ENCODE measurements around the gene PAK6. TPM values are rescaled to one million over a fixed set of nuclear protein-coding genes. Genes with fewer than 3 reads are reported as not detected.
A peak's percentile ranks its signal among the peaks of the same experiment; 100 is the strongest.

The PAK6 gene
- total and polyA plus RNA-seq, 2 experiments from 2014 or later: 2.4 to 20.0 TPM

DNA sequence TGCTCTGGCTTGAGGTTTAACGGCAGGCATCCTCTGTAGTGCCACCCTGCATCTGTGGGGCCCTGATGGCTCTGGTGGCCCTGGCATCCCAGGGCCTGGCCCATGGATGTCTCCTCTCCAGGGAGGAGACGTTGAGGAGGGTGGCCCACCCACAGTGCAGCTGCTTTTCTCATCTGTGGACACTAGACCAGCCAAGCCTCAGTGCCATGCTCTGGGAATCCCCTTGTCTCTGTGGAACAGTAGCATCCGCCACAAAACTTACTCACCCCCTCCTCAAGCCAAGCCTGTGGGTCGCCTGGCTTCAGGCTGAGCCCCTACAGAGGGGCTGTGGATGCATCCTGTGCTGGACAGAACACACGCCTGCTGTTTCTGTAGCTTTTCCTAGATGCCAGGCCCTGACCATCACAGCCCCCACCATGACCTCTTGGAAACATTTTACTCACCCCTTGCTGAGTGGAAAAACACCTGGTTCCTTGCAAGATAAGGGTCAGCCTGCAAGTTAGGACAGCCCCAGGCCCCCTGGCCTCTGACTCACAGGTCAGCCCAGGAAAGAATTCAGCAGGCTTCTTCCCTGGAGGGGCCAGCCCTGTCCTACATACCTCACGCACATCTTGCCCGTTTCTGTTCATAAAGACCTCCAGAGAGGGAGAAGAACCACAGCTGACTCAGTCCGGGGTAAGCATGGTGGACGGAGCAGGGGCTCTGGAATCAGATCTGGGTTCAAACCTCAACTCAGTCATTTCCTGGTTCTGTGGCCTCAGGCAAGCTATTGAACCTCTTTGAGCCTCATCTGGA lies 19.0 kb downstream of the PAK6 start:
- Histone ChIP-seq H3K9me2 (ENCODE audit: insufficient read depth) (no peaks in the 10 kb centered on the region), H3K4me1 (ENCODE audit: insufficient read depth) (peaks cover 12% of the 10 kb centered on the region), H3K79me2 (replicated peaks; ENCODE audit: insufficient read depth) (no peaks in the 10 kb centered on the region), H3F3A (replicated peaks; ENCODE audit: low read depth) (no peaks in the 10 kb centered on the region), H3K27ac (ENCODE audit: low read depth) (no peak overlapping the region), H4K20me1 (replicated peaks; ENCODE audit: insufficient read depth) (no peaks in the 10 kb centered on the region), H3K27me3 (ENCODE audit: insufficient read depth) (peaks cover 20% of the 10 kb centered on the region), H3K4me3 (no peak overlapping the region), H3K36me3 (ENCODE audit: insufficient read depth) (no peaks in the 10 kb centered on the region), H2AFZ (no peak overlapping the region), H3K4me2 (peak overlapping the region; percentile 38; the same call in 1 of the 2 replicates)
- peaks cover 33% of the 10 kb centered on the region for H3K4me1 Mint-ChIP-seq
- no peak for TF ChIP-seq CREB1 (CRISPR knock-in tag; IDR thresholded peaks at IDR 0.05; ENCODE audit: low read depth)
- H3K36me3 Mint-ChIP-seq (ENCODE audit: low read depth): no peaks in the 10 kb centered on the region; the same call in 2 of the 3 replicates
- no peak overlapping the region for H3K4me3 Mint-ChIP-seq
- H3K27ac Mint-ChIP-seq: no peak overlapping the region
- ATAC-seq (no peak), DNase-seq (ENCODE audit: low spot score) (no peak)
- H3K27me3 Mint-ChIP-seq (ENCODE audit: insufficient read depth, low read depth, poor library complexity): peaks cover 18% of the 10 kb centered on the region
- H3K9me3 Mint-ChIP-seq: no peaks in the 10 kb centered on the region; the same call in 2 of the 3 replicates

DNA sequence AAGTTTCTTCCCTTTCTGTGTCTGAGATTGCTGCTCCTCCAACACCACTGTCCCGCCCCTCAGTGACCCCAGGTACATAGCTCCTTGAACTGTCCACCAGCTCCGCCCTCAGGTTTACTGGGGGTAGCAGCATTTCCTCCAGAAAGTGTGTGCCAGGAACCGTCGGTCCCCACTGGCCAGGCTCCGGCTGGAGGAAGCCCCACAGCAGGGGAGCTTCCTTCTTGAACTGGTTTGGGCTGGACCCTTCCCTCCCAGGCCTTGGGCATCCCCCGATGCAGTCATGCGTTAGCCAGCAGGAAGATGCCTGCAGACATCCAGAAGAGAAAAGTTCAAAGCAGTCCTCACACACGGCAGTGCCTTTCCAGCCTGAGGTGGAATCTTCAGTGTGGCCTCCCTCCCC lies 19.7 kb downstream of the PAK6 start:
- TF ChIP-seq NANOG (IDR thresholded peaks at IDR 0.05; ENCODE audit: borderline replicate concordance): no peak
- TF ChIP-seq, protein P1, sequence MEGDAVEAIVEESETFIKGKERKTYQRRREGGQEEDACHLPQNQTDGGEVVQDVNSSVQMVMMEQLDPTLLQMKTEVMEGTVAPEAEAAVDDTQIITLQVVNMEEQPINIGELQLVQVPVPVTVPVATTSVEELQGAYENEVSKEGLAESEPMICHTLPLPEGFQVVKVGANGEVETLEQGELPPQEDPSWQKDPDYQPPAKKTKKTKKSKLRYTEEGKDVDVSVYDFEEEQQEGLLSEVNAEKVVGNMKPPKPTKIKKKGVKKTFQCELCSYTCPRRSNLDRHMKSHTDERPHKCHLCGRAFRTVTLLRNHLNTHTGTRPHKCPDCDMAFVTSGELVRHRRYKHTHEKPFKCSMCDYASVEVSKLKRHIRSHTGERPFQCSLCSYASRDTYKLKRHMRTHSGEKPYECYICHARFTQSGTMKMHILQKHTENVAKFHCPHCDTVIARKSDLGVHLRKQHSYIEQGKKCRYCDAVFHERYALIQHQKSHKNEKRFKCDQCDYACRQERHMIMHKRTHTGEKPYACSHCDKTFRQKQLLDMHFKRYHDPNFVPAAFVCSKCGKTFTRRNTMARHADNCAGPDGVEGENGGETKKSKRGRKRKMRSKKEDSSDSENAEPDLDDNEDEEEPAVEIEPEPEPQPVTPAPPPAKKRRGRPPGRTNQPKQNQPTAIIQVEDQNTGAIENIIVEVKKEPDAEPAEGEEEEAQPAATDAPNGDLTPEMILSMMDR (conservative IDR thresholded peaks at IDR 0.05; ENCODE audit: low read depth in 2 of 2): peak; percentile 12 to 51; a peak in 2 of 4 replicates
- TF ChIP-seq JUNB (IDR thresholded peaks at IDR 0.05; ENCODE audit: unreplicated experiment): no peak
- no peaks in the 10 kb centered on the region; the same call in 2 of the 3 replicates for H3K9me3 Mint-ChIP-seq
- peak; percentile 78 for DNase-seq (ENCODE audit: low spot score)
- H3K27ac Mint-ChIP-seq: no peak overlapping the region
- Histone ChIP-seq H4K20me1 (replicated peaks; ENCODE audit: insufficient read depth) (no peaks in the 10 kb centered on the region), H3K79me2 (replicated peaks; ENCODE audit: insufficient read depth) (no peaks in the 10 kb centered on the region), H3K27ac (ENCODE audit: low read depth) (no peak overlapping the region), H2AFZ (peak overlapping the region; percentile 4; the same call in 1 of the 2 replicates), H3K4me2 (peak overlapping the region; percentile 42), H3K9me2 (ENCODE audit: insufficient read depth) (no peaks in the 10 kb centered on the region), H3K4me3 (no peak overlapping the region), H3F3A (replicated peaks; ENCODE audit: low read depth) (no peaks in the 10 kb centered on the region), H3K27me3 (ENCODE audit: insufficient read depth) (peaks cover 13% of the 10 kb centered on the region), H3K36me3 (ENCODE audit: insufficient read depth) (no peaks in the 10 kb centered on the region), H3K4me1 (ENCODE audit: insufficient read depth) (peaks cover 12% of the 10 kb centered on the region)
- peak; percentile 63 for ATAC-seq
- peaks cover 28% of the 10 kb centered on the region for H3K4me1 Mint-ChIP-seq
- H3K4me3 Mint-ChIP-seq: no peak overlapping the region; the same call in 2 of the 3 replicates
- no peaks in the 10 kb centered on the region; the same call in 2 of the 3 replicates for H3K36me3 Mint-ChIP-seq (ENCODE audit: low read depth)
- peaks cover 12% of the 10 kb centered on the region for H3K27me3 Mint-ChIP-seq (ENCODE audit: insufficient read depth, low read depth, poor library complexity)

DNA sequence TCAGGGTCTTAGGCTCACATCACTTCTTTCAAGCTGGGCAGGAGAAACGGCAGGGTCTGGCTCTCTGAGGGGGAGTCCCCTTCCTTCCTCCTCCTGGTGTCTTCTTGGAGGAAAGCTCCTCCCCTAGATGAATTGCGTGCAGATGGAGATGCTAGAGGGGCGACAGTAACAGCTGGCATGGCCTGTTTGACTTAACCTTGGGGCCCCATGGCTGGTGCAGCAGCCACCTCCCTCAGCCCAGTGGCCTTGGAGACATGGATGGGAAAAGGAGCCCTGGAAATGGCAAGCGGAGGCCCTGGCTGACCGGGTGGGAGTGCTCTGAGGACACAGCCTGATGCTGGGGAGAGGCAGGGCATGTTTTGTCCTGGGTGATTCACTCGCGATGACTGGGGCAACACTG lies 20.2 kb downstream of the PAK6 start:
- no peaks in the 10 kb centered on the region for H3K36me3 ChIP-seq (ENCODE audit: insufficient read depth)
- no peak overlapping the region for H3K27ac ChIP-seq (ENCODE audit: low read depth)
- H3K4me3 ChIP-seq: no peak overlapping the region
- H2AFZ ChIP-seq: peak overlapping the region; percentile 4; the same call in 1 of the 2 replicates
- Mint-ChIP-seq H3K4me1 (peaks cover 23% of the 10 kb centered on the region), H3K4me3 (no peak overlapping the region), H3K9me3 (no peaks in the 10 kb centered on the region; the same call in 2 of the 3 replicates), H3K36me3 (ENCODE audit: low read depth) (no peaks in the 10 kb centered on the region; the same call in 2 of the 3 replicates), H3K27ac (no peak overlapping the region), H3K27me3 (ENCODE audit: insufficient read depth, low read depth, poor library complexity) (peaks cover 8% of the 10 kb centered on the region)
- no peak; the same call in 2 of the 3 replicates for ATAC-seq
- no peaks in the 10 kb centered on the region for H3F3A ChIP-seq (replicated peaks; ENCODE audit: low read depth)
- H3K79me2 ChIP-seq (replicated peaks; ENCODE audit: insufficient read depth): no peaks in the 10 kb centered on the region
- H3K27me3 ChIP-seq (ENCODE audit: insufficient read depth): peaks cover 8% of the 10 kb centered on the region
- H3K4me1 ChIP-seq (ENCODE audit: insufficient read depth): peaks cover 12% of the 10 kb centered on the region
- peak overlapping the region; percentile 42 for H3K4me2 ChIP-seq
- DNase-seq (ENCODE audit: low spot score): no peak
- H4K20me1 ChIP-seq (replicated peaks; ENCODE audit: insufficient read depth): no peaks in the 10 kb centered on the region
- H3K9me2 ChIP-seq (ENCODE audit: insufficient read depth): no peaks in the 10 kb centered on the region
- TF ChIP-seq, protein P2, sequence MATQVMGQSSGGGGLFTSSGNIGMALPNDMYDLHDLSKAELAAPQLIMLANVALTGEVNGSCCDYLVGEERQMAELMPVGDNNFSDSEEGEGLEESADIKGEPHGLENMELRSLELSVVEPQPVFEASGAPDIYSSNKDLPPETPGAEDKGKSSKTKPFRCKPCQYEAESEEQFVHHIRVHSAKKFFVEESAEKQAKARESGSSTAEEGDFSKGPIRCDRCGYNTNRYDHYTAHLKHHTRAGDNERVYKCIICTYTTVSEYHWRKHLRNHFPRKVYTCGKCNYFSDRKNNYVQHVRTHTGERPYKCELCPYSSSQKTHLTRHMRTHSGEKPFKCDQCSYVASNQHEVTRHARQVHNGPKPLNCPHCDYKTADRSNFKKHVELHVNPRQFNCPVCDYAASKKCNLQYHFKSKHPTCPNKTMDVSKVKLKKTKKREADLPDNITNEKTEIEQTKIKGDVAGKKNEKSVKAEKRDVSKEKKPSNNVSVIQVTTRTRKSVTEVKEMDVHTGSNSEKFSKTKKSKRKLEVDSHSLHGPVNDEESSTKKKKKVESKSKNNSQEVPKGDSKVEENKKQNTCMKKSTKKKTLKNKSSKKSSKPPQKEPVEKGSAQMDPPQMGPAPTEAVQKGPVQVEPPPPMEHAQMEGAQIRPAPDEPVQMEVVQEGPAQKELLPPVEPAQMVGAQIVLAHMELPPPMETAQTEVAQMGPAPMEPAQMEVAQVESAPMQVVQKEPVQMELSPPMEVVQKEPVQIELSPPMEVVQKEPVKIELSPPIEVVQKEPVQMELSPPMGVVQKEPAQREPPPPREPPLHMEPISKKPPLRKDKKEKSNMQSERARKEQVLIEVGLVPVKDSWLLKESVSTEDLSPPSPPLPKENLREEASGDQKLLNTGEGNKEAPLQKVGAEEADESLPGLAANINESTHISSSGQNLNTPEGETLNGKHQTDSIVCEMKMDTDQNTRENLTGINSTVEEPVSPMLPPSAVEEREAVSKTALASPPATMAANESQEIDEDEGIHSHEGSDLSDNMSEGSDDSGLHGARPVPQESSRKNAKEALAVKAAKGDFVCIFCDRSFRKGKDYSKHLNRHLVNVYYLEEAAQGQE (IDR thresholded peaks at IDR 0.05; ENCODE audit: unreplicated experiment): no peak
- TF ChIP-seq ZNF331 (CRISPR knock-in tag; IDR thresholded peaks at IDR 0.05; ENCODE audit: low read depth) (no peak), ZNF114 (CRISPR knock-in tag; IDR thresholded peaks at IDR 0.05) (no peak), JUNB (IDR thresholded peaks at IDR 0.05; ENCODE audit: unreplicated experiment) (no peak), NANOG (IDR thresholded peaks at IDR 0.05; ENCODE audit: borderline replicate concordance) (no peak), EZH2phosphoT487 (IDR thresholded peaks at IDR 0.05; ENCODE audit: unreplicated experiment) (no peak)
- TF ChIP-seq, protein P1 (conservative IDR thresholded peaks at IDR 0.05; ENCODE audit: low read depth in 2 of 2): no peak

All from GM23338 (cell line).